GM12865 (cell line): ENCODE measurements around the gene NNMT.

ENCODE experiments used
- DNase-seq: peaks from one replicate; pipeline ENCODE4 v3.0.0; 2010; ENCODE audit warnings: low read depth
- H3K4me3 ChIP-seq: 2 replicates; pipeline ENCODE4 v1.5.1; 2011; ENCODE audit warnings: mild to moderate bottlenecking, low read depth, low read length, control low read depth
- TF ChIP-seq, protein P1 (sequence below): IDR thresholded peaks from 2 replicates; pipeline ENCODE4 v1.5.1; 2011; ENCODE audit warnings: low read length, control low read depth, low read depth, inconsistent platforms; ENCODE audit not compliant: insufficient read depth; ENCODE audit errors: missing control alignments

The NNMT gene

DNA sequence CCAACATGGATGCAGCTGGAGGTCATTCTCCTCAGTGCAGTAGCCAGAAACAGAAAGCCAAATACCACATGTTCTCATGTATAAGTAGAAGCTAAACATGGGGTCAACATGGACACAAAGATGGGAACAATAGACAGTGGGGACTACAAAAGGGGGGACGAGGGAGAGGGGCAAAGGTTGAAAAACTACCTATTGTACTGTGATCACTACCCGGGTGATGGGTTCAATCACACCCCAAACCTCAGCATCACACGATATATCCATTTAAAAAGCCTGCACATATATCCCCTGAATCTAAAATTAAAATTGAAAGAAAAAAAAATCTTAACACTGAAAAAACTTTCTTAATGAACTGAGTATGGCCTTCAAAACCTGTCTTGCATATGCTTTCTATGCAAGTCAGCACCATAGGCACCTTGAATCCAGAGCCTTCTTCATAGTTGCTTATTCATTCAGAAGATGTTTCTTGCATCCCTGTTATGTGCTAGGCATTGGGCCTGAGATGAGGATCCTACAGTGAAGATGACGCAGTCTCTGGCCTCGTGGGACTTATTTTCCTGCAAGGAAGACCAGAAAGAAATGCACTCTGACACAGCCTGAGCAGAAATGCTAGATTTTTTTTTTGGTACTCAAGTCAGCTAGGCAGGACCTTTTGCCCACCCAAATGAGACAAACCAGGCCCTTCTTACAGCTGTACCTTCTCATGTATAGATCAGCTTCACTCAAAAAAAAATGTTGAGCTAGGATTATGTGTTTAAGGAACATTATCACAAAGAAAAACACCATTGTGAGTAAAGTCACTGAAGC is 21.0 kb downstream of the NNMT start:
- H3K4me3 ChIP-seq, result no peak overlapping the region
- TF ChIP-seq, protein P1, sequence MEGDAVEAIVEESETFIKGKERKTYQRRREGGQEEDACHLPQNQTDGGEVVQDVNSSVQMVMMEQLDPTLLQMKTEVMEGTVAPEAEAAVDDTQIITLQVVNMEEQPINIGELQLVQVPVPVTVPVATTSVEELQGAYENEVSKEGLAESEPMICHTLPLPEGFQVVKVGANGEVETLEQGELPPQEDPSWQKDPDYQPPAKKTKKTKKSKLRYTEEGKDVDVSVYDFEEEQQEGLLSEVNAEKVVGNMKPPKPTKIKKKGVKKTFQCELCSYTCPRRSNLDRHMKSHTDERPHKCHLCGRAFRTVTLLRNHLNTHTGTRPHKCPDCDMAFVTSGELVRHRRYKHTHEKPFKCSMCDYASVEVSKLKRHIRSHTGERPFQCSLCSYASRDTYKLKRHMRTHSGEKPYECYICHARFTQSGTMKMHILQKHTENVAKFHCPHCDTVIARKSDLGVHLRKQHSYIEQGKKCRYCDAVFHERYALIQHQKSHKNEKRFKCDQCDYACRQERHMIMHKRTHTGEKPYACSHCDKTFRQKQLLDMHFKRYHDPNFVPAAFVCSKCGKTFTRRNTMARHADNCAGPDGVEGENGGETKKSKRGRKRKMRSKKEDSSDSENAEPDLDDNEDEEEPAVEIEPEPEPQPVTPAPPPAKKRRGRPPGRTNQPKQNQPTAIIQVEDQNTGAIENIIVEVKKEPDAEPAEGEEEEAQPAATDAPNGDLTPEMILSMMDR, result no peak
- no peak for DNase-seq

DNA sequence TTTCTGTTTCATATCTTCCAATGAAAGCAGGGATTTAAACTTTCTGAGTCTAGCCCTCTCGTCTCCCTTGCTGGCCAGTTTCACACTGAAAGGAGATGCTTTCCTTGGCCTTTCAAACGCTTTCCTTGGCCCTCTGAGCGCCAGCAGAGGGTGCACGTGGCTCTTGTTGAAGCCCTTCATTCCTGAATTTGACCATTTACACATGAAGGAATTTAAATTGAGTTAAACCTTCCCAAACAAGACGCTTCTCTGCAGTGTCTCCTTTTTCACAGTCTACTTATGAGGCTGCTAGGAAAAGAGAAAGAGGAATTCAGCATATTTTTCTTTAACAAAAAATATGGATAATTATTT is 21.6 kb downstream of the NNMT start:
- no peak overlapping the region for H3K4me3 ChIP-seq
- no peak for DNase-seq
- TF ChIP-seq, protein P1, result no peak

DNA sequence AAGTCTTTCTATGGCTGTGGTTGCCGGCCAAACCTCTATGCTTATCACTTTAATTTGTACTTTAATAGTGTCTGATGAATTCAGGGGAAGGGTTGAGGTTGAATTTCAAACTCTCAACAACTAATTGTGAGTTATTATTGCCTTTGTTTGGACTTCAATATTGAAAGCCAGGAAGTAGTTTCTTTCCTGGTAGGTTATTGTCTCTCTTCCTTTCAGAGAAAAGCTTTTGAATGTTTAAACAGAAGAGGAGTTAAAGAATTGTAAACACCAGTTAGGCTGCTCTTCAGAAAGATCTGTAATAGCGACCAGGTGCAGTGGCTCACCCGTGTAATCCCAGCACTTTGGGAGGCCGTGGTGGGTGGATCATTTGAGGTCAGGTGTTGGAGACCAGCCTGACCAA is 22.2 kb downstream of the NNMT start:
- no peak overlapping the region for H3K4me3 ChIP-seq
- no peak for DNase-seq
- TF ChIP-seq, protein P1, result no peak

DNA sequence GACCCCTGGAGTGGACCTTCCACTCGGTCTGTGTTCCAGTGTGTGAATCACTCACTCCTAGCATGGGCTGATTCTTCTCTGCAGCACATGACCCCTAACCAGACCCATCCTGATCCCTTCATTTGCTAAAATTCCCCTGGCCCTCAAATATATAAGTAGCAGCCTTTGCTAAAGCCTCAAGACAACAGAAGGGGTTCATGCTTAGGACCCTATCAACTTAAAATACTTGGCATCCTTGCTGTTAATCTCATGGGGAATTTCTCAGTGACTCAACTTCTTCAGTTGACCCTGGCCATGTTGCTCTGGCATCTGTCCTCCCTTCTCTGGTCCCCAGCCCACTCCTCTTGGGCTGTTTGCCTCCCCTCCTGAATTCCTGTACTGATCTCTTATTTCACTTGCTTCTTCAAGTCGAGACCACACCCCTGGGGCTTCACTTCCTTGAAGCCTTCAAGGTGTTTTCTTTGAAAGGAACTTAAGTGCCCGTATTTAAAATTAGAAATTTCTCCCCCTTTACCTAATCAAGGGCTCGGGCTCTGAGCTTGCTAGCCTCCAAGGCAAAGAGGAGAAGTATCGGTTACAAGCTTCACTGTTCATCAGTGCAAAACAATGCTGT is 23.6 kb downstream of the NNMT start:
- no peak overlapping the region for H3K4me3 ChIP-seq
- no peak for DNase-seq
- TF ChIP-seq, protein P1, result no peak

DNA sequence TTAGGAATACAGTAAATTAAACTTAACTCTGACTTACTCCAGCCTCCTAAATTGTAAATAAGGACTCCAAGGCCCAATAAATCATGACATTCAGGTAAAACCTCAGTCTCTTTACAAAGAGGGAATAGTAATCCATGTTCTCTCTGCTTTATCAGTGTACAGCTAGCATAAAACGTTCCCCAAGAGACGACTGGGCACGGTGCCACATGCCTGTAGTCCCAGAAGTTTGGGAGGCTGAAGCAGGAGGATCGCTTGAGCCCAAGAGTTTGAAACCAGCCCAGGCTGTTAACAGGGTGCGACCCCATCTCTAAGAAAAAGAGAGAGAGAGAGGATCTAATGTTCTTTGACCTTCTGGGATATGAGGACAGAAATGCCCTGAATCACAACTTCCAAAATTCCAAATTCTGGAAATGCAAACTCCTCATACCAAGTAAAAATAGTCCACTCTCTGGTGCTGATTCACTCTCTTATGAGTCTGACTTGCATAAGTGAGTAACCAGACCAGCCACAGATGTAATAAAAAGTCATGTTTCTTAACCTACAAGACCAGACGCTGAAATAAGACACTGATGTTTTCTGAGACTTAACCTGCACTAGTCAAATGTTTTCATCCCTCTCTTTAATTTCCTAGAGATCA is 25.5 kb downstream of the NNMT start:
- no peak overlapping the region for H3K4me3 ChIP-seq
- no peak for DNase-seq
- TF ChIP-seq, protein P1, result no peak

DNA sequence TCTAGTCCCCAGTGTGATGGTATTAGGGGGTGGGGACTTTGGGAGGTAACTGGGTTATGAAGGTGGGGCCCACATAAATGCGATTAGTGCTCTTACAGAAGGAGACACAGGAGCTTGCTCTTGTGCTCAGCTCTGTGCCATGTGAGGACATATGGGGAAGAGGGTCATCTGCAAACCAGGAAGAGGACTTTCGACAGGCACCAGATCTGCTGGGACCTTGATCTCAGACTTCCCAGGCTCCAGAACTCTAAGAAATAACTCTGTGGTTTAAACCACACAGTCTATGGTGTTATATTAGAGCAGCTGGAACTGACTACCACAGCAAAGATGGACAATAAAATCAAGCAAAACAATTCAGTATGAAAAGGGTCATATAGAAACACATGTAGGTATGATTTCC is 26.7 kb downstream of the NNMT start:
- DNase-seq, result no peak
- TF ChIP-seq, protein P1, result no peak
- no peak overlapping the region for H3K4me3 ChIP-seq
